OCI-LY7 (cell line): ENCODE results near the gene TBC1D5. TPM values are rescaled to one million over a fixed set of nuclear protein-coding genes. Genes with fewer than 3 reads are reported as not detected.

Source experiments
- BruUV-seq: library from RNA; stranded (reverse); fragments of 400-500 nt; replicated peaks from 2 replicates; lab custom pipeline; 2021; lab: Mats Ljungman, UMichigan
- CTCF ChIA-PET: fragments of 300-600 bp; sonication (Branson Sonifier 250); formaldehyde crosslinking; loops from one replicate; lab custom pipeline; 2022; ENCODE audit warnings: antibody characterized with exemption; ENCODE audit not compliant: unreplicated experiment; lab: Charles Lee
- POLR2A ChIA-PET: fragments of 300-600 bp; sonication (Branson Sonifier 250); formaldehyde crosslinking; loops from one replicate; lab custom pipeline; 2022; ENCODE audit warnings: antibody characterized with exemption; lab: Charles Lee
- DNase-seq: peaks from one replicate; pipeline ENCODE4 v3.0.0-alpha.2; 2015; ENCODE audit warnings: low spot score
- H2AFZ ChIP-seq: fragments of 200-600 bp; sonication (generic), shearing (Covaris generic); 2 replicates; pipeline ENCODE4 v1.6.1; 2014; ENCODE audit warnings: mild to moderate bottlenecking, antibody characterized with exemption, low read length, moderate library complexity
- H3K27ac ChIP-seq: fragments of 200-600 bp; sonication (generic); 2 replicates; pipeline ENCODE4 v1.5.1; 2014; ENCODE audit warnings: mixed run types, low read depth, mild to moderate bottlenecking, moderate library complexity, low read length, inconsistent platforms; ENCODE audit not compliant: poor library complexity, severe bottlenecking
- H3K36me3 ChIP-seq: fragments of 200-600 bp; sonication (generic); 2 replicates; pipeline ENCODE4 v1.6.1; 2014; ENCODE audit warnings: mild to moderate bottlenecking, antibody characterized with exemption, low read length, moderate library complexity, mixed read lengths; ENCODE audit not compliant: insufficient read depth
- H3K4me1 ChIP-seq: fragments of 200-600 bp; sonication (generic); 2 replicates; pipeline ENCODE4 v1.5.1; 2014; ENCODE audit warnings: mild to moderate bottlenecking, low read length; ENCODE audit not compliant: insufficient read depth, poor library complexity, severe bottlenecking
- H3K4me2 ChIP-seq: fragments of 200-600 bp; sonication (generic); 2 replicates; pipeline ENCODE4 v1.6.1; 2014; ENCODE audit warnings: mild to moderate bottlenecking, low read length
- H3K4me3 ChIP-seq: fragments of 200-600 bp; sonication (generic); 2 replicates; pipeline ENCODE4 v1.5.1; 2014; ENCODE audit warnings: mild to moderate bottlenecking, low read depth, low read length; ENCODE audit not compliant: poor library complexity, severe bottlenecking
- H3K79me2 ChIP-seq: fragments of 200-600 bp; sonication (generic); 2 replicates; pipeline ENCODE4 v1.6.1; 2016; ENCODE audit warnings: low read depth, mild to moderate bottlenecking, low read length, moderate library complexity, mixed read lengths; ENCODE audit not compliant: insufficient read depth
- H3K9me2 ChIP-seq: fragments of 200-600 bp; sonication (generic); 2 replicates; pipeline ENCODE4 v1.6.1; 2016; ENCODE audit warnings: mild to moderate bottlenecking, low read length, mixed read lengths; ENCODE audit not compliant: insufficient read depth
- H3K9me3 ChIP-seq: fragments of 200-600 bp; sonication (generic); 2 replicates; pipeline ENCODE4 v1.6.1; 2014; ENCODE audit warnings: mild to moderate bottlenecking, mixed run types, low read length, mixed read lengths
- H4K20me1 ChIP-seq: fragments of 200-600 bp; sonication (generic); 2 replicates; pipeline ENCODE4 v1.6.1; 2014; ENCODE audit warnings: mild to moderate bottlenecking, antibody characterized with exemption, low read length, moderate library complexity, mixed read lengths; ENCODE audit not compliant: insufficient read depth
- EZH2phosphoT487 ChIP-seq: fragments of 200-600 bp; sonication (generic); IDR thresholded peaks from 2 replicates; pipeline ENCODE4 v1.6.1; 2018; ENCODE audit warnings: low read depth, borderline replicate concordance, mild to moderate bottlenecking, mixed run types, antibody characterized with exemption, low read length, moderate library complexity, mixed read lengths
- intact Hi-C: fragments of 100-400 bp; cut with micrococcal nuclease; formaldehyde crosslinking; loops from one replicate; pipeline ENCODE4 v1.10.0; 2022; ENCODE audit not compliant: unreplicated experiment
- total RNA-seq, 2 experiments: library from RNA; depleted of rRNA in 1 of 2; stranded (reverse); fragments of >200 nt in 1 of 2; shearing (Covaris generic) in 1 of 2; gene quantifications; 2 replicates each; pipeline ENCODE4 v1.2.3, GENCODE V29; 2014 to 2022
- TF ChIP-seq, protein P1 (sequence below): fragments of 200-600 bp; sonication (generic); conservative IDR thresholded peaks from 2 replicates; pipeline ENCODE4 v1.5.1; 2014; ENCODE audit warnings: mild to moderate bottlenecking, antibody characterized with exemption, low read length, moderate library complexity, mixed read lengths

The TBC1D5 gene
- total RNA-seq, 2 experiments from 2014 or later: 78.5 to 82.4 TPM

DNA sequence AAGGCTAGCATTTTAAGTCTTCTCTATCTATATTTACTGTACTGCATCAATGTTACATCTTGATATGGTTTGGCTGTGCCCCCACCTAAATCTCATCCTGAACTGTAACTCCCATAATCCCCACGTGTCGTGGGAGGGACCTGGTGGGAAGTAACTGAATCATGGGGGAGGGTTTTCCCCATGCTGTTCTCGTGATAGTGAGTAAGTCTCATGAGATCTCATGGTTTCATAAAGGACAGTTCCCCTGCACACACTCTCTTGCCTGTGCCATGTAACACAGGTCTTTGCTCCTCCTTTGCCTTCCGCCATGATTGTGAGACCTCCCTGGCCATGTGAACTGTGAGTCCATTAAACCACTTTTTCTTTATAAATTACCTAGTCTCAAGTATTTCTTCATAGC lies 161.5 kb downstream of the TBC1D5 start:
- no peaks in the 10 kb centered on the region for H3K9me3 ChIP-seq
- no peaks in the 10 kb centered on the region; the same call in 1 of the 2 replicates for H3K79me2 ChIP-seq
- DNase-seq: no peak
- no peak overlapping the region for H3K4me3 ChIP-seq
- TF ChIP-seq, protein P1, sequence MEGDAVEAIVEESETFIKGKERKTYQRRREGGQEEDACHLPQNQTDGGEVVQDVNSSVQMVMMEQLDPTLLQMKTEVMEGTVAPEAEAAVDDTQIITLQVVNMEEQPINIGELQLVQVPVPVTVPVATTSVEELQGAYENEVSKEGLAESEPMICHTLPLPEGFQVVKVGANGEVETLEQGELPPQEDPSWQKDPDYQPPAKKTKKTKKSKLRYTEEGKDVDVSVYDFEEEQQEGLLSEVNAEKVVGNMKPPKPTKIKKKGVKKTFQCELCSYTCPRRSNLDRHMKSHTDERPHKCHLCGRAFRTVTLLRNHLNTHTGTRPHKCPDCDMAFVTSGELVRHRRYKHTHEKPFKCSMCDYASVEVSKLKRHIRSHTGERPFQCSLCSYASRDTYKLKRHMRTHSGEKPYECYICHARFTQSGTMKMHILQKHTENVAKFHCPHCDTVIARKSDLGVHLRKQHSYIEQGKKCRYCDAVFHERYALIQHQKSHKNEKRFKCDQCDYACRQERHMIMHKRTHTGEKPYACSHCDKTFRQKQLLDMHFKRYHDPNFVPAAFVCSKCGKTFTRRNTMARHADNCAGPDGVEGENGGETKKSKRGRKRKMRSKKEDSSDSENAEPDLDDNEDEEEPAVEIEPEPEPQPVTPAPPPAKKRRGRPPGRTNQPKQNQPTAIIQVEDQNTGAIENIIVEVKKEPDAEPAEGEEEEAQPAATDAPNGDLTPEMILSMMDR: no peak
- TF ChIP-seq EZH2phosphoT487: no peak
- no peaks in the 10 kb centered on the region for H3K36me3 ChIP-seq
- H4K20me1 ChIP-seq: 0 out of 2 replicates have a peak, but pooled peaks cover 12% of the 10 kb centered on the region
- H3K9me2 ChIP-seq: no peaks in the 10 kb centered on the region
- intact Hi-C loops: no loop called here
- peaks cover 23% of the 10 kb centered on the region for H3K4me1 ChIP-seq
- H3K27ac ChIP-seq: no peak overlapping the region
- POLR2A ChIA-PET: no interaction called here
- no peak overlapping the region for H2AFZ ChIP-seq
- BruUV-seq: no TSS peak
- H3K4me2 ChIP-seq: no peak overlapping the region
- CTCF ChIA-PET: no interaction called here

DNA sequence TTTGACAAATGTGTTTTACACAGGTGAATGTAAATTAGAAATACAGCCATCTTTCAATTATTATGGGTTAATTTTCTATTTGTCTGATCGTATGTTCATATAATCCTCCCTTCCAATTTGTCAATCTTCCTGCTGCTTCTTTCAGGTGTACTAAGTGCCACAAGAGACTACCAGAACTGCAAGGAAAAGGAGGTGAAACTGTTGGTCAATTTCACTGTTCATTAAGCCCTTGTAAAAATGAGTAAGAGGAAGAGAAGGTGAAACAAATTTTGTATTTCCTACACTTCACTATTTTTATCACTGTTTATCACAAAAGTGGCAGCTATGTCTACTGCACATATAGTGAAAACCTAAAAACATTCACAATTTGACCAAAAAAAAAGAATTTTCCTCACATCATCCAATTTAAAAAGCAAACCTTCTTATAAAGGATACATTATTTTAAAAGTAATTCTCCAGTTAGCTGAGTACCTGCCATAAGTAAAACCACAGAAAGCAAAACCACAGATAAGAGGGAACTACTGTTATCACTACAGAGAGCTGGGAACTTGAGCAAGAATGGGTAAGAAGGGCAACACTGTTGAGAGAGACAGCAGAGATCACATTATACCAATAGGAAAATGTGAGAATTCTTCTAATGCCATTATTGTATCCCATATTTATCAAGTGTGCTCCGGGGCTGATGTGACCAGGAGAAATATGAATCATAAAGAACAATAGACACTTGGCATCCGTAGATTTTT lies 163.0 kb downstream of the TBC1D5 start:
- H3K36me3 ChIP-seq: no peaks in the 10 kb centered on the region
- ChIA-PET CTCF (no interaction called here), POLR2A (interaction anchor here (0.6 to 1.1 kb wide), 2 partner anchors 262 to 780 kb away, joined by 3 to 9 read pairs; no protein-coding TSS in a partner anchor)
- peaks cover 23% of the 10 kb centered on the region for H3K4me1 ChIP-seq
- H3K9me3 ChIP-seq: no peaks in the 10 kb centered on the region
- no peaks in the 10 kb centered on the region for H3K9me2 ChIP-seq
- H3K4me2 ChIP-seq: 0 out of 2 replicates have a peak overlapping the region, but pooled peaks have one; percentile 7
- no peaks in the 10 kb centered on the region for H3K79me2 ChIP-seq
- no peak for DNase-seq
- intact Hi-C loops: no loop called here
- no peak overlapping the region for H3K4me3 ChIP-seq
- TF ChIP-seq, protein P1: no peak
- TF ChIP-seq EZH2phosphoT487: no peak
- H3K27ac ChIP-seq: no peak overlapping the region
- H2AFZ ChIP-seq: no peak overlapping the region
- no TSS peak for BruUV-seq
- H4K20me1 ChIP-seq: 0 out of 2 replicates have a peak, but pooled peaks cover 12% of the 10 kb centered on the region
